G401.6 (cell line): ENCODE results near the gene SCO1.
"Not testable (repeated sequence)": the region's sequence is repeated elsewhere in the genome, so short reads cannot be mapped to it uniquely, and the experiment has no call there.

Experiments used
- FAIRE-seq: peaks from 2 replicates; lab custom pipeline; 2012; peaks lifted over from hg19 to GRCh38; lab: Jason Lieb, UNC

Gene SCO1

GRCh38 chr17:10697092-10698081, at the start of gene SCO1, which contains the start of gene ADPRM:
TSS of gene SCO1 (minus strand) at chr17:10697533. CDS start at chr17:10697507, 26 bp downstream.
TSS of gene ADPRM (plus strand) at chr17:10697594. CDS start at chr17:10704927, 7,333 bp downstream.
- FAIRE-seq, result peak; percentile 84

DNA sequence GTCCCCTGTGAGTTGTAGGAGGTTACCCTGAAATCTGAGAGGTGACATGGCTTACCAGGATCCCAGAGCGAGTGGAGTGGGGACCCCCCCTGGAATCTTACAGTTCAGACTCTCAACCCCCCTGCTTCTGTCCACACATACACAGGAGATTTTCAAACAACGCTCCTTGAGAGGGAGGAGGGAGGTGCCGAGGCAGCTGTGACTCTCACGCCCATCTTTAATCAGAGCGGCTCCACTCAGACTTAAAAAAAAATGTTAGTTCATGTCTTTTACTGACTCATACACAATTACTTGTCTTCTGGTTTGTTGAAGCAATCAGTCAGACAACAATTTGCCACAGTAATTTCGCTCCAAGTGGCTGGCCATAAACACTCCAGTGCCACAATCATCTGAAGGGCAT, 47.9 kb upstream of the SCO1 start:
- no peak for FAIRE-seq

- no peak for FAIRE-seq
These were observed 47.2 kb upstream of the SCO1 start for GRCh38 chr17:10744501-10745000.

- FAIRE-seq, result no peak
These were observed 46.1 kb upstream of the SCO1 start for GRCh38 chr17:10743316-10744009.

GRCh38 chr17:10742431-10742830, 45.1 kb upstream of the SCO1 start:
- no peak for FAIRE-seq

DNA sequence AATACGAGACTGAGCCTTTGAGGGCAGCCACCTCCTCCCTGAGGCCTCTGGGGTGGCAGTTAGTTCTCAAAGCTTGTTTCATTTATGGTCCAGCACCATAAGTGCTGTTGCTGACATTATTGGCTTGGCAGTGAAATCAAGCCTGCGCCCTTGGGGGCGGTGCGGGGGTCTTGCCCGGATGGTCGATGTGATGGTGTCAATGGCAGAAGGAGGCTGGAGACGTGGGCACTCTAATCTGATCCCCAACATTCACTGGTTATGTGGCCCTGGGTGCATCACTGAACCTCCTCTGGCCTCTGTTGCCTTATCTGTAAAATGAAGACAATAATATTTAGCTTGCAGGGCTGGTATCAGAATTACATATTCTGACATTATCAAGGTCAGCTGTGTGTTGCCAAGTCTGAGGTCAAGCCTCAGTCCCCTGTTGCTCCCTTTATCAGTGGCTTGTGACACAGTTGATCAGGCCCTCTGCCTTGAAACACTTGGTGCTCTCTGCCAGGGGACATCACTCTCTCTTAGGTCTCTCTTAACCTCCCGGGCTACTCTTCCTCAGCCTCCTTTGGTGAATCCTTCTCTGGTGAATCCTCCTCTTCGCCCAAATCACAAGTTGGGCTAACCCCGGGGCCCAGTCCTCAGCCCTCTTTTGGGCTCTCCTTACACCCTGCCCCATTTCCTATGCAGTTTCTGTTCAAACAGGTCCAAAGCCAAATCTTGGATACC, 44.2 kb upstream of the SCO1 start:
- FAIRE-seq, result no peak

- FAIRE-seq, result no peak
These were observed 42.1 kb upstream of the SCO1 start for GRCh38 chr17:10739386-10739785.

DNA sequence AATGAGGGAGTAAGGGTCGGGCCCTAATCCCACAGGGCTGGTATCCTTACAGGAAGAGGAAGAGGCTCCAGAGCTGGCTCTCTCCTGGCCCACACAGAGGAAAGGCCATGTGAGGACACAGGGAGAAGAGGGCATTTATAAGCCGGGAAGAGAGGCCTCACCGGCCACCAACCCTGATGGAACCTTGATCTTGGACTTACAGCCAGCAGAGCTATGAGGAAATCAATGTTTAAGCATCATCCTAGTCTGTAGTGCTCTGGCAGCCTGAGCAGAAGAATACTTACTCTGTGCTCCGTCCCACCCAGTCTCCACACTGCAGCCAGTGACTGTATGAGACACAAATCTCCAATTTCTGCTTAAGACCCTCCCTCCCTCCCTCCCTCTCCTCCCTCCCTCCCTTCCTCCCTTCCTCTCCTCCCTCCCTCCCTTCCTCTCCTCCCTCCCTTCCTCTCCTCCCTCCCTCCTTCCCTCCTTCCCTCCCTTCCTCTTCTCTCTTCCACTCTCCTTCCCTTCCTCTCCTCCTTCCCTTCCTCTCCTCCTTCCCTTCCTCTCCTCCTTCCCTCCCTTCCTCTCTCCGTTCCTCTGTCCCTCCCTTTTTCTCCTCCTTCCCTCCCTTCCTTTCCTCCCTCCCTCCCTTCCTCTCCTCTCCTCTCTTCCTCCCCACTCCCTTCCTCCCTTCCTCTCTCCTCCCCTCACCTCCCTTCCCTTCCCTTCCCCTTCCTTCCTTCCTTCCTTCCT, 41.4 kb upstream of the SCO1 start:
- no peak for FAIRE-seq

- no peak for FAIRE-seq
These were observed 40.4 kb upstream of the SCO1 start for GRCh38 chr17:10737736-10738135.

GRCh38 chr17:10737168-10737622, 39.9 kb upstream of the SCO1 start:
- peak; percentile 70 for FAIRE-seq

- no peak for FAIRE-seq
These were observed 38.5 kb upstream of the SCO1 start for GRCh38 chr17:10735821-10736220.

- FAIRE-seq, result no peak
These were observed 37.9 kb upstream of the SCO1 start for GRCh38 chr17:10735251-10735650.

- no peak for FAIRE-seq
These were observed 36.3 kb upstream of the SCO1 start for GRCh38 chr17:10733666-10734065.

- not testable (repeated sequence) for FAIRE-seq
These were observed 34.8 kb upstream of the SCO1 start for GRCh38 chr17:10732121-10732520.

DNA sequence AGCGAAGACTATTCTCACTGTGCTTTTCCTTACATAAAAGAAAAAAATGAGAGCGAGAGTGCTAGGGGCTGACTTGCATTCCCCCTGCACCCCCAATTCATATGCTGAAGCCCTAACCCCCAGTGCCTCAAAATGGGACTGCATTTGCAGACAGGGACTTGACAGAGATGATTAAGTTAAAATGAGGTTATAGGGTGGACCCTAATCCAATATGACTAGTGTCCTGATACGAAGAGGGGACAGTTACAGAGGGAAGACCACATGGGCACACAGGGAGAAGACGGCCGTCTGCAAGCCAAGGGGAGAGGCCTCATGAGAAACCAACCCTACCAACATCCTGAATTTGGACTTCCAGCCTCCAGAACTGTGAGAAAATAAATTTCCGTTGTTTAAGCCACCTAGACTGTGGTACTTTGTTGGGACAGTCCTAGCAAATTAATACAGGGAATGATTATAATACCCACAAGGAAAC, 34.1 kb upstream of the SCO1 start:
- no peak for FAIRE-seq

DNA sequence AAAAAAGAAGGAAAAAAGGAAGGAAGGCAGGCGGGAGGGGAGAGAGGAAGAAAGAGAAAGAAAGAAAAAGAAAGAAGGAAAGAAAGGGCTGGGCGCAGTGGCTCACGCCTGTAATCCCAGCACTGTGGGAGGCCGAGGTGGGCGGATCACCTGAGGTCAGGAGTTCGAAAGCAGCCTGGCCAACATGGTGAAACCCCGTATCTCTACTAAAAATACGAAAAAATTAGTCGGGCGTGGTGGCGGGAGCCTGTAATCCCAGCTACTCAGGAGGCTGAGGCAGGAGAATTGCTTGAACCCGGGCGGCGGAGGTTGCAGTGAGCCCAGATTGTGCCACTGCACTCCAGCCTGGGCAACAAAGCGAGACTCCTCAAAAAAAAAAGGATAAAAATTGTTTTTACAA, 32.9 kb upstream of the SCO1 start:
- FAIRE-seq, result not testable (repeated sequence)

- FAIRE-seq, result no peak
These were observed 32.2 kb upstream of the SCO1 start, which contains the start of gene TMEM220 for GRCh38 chr17:10729334-10730193. TSS of gene TMEM220 (minus strand) at chr17:10730023. CDS start at chr17:10729851, 172 bp downstream.

DNA sequence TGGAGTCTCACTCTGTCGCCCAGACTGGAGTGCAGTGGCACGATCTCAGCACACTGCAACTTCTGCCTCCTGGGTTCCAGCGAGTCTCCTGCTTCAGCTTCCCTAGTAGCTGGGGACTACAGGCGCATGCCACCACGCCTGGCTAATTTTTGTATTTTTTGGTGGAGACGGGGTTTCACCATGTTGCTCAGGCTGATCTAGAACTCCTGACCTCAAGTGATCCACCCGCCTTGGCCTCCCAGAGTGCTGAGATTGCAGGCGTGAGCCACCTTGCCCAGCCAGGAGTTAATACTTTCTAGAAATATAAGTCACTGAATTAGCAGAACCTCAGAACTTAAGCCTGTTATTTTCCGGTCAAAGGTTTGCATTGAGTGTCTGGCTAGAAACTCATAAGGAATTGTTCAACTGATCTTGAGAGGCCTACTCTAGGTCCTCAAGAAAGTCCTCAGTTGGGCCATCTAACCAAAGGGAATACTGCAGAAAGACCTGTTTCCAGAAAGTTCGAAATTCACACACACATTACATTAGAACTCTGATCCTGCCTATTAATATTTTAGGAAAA, 31.1 kb upstream of the SCO1 start:
- FAIRE-seq, result no peak

- FAIRE-seq, result no peak
These were observed 29.9 kb upstream of the SCO1 start for GRCh38 chr17:10727192-10727591.

DNA sequence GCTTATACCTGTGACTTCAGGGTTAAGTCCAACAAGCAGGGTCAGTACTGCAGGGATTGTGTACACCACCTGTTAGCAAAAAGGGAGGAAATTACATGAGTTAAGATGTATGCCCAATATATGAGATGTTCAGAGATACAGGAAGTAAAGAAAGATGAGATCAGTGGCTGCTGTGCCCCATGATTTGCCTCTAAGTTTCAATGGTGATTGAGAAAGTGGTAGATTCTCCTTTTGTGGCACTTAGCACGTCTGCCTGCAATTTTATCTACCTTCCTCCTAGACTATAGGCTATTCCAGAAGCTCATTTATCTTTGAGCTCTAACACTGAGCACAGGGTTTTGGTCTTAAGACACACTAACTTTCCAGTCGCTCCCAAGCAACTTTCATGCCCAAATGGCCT, 28.9 kb upstream of the SCO1 start:
- no peak for FAIRE-seq
